H1 (cell line): ENCODE results near the gene GRIPAP1. TPM values are rescaled to one million over a fixed set of nuclear protein-coding genes. Genes with fewer than 3 reads are reported as not detected.

Experiments
- CTCF ChIA-PET: fragments of 300-600 bp; sonication (Branson Sonifier 250); formaldehyde crosslinking; loops from one replicate; lab custom pipeline; 2021; ENCODE audit not compliant: partially characterized antibody; lab: Charles Lee
- POLR2A ChIA-PET: fragments of 300-600 bp; sonication (Branson Sonifier 250); formaldehyde crosslinking; loops from one replicate; lab custom pipeline; 2021; ENCODE audit warnings: inconsistent platforms; ENCODE audit not compliant: partially characterized antibody; lab: Charles Lee
- DNase-seq, 2 experiments: peaks; one replicate each; pipeline versions ENCODE4 v3.0.0 to v3.0.0-alpha.2; 2010 to 2022; ENCODE audit warnings: low spot score in 2 of 2, low read depth in 1 of 2, mixed read lengths in 1 of 2
- FAIRE-seq: peaks from 2 replicates; lab custom pipeline; 2011; peaks lifted over from hg19 to GRCh38; lab: Jason Lieb, UNC
- H2AFZ ChIP-seq: 2 replicates; pipeline ENCODE4 v1.8.1; 2012; ENCODE audit warnings: low read length, inconsistent platforms
- H2AK5ac ChIP-seq: 2 replicates; pipeline ENCODE4 v1.6.1; 2013; ENCODE audit warnings: low read depth, low read length
- H2BK120ac ChIP-seq: replicated peaks from 2 replicates; pipeline ENCODE3; 2013; ENCODE audit warnings: low read depth, low read length, inconsistent platforms
- H2BK12ac ChIP-seq: 2 replicates; pipeline ENCODE4 v1.6.1; 2013; ENCODE audit warnings: low read depth, low read length
- H2BK15ac ChIP-seq: 2 replicates; pipeline ENCODE4 v1.6.1; 2013; ENCODE audit warnings: low read length
- H2BK20ac ChIP-seq: 2 replicates; pipeline ENCODE4 v1.6.1; 2013; ENCODE audit warnings: low read length
- H2BK5ac ChIP-seq: 2 replicates; pipeline ENCODE4 v1.6.1; 2013; ENCODE audit warnings: low read depth, low read length
- H3K14ac ChIP-seq: 2 replicates; pipeline ENCODE4 v1.6.1; 2013; ENCODE audit warnings: inconsistent platforms; ENCODE audit not compliant: insufficient read length
- H3K18ac ChIP-seq: 2 replicates; pipeline ENCODE4 v1.6.1; 2013; ENCODE audit warnings: low read length; ENCODE audit errors: extremely low read depth
- H3K23ac ChIP-seq: 2 replicates; pipeline ENCODE4 v1.6.1; 2013; ENCODE audit warnings: inconsistent platforms; ENCODE audit not compliant: insufficient read length
- H3K23me2 ChIP-seq: 2 replicates; pipeline ENCODE4 v1.6.1; 2013; ENCODE audit warnings: low read depth, low read length
- H3K27ac ChIP-seq: 2 replicates; pipeline ENCODE4 v1.6.1; 2011; ENCODE audit warnings: low read depth, low read length, inconsistent platforms
- H3K27me3 ChIP-seq, 4 experiments: replicated peaks in 1 of 4; 1 replicate in 1 of 4; 2 replicates in 3 of 4; pipeline versions ENCODE4 v1.6.1 to v1.8.1; 2011 to 2013; ENCODE audit warnings: low read length in 3 of 4, mild to moderate bottlenecking in 3 of 4, inconsistent platforms in 2 of 4, mixed read lengths in 2 of 4, moderate library complexity in 1 of 4; ENCODE audit not compliant: control insufficient read depth in 3 of 4, insufficient read depth in 3 of 4; ENCODE audit errors: extremely low read depth in 1 of 4
- H3K36me3 ChIP-seq, 4 experiments: 2 replicates each; pipeline versions ENCODE4 v1.6.1 to v1.8.1; 2011 to 2013; ENCODE audit warnings: mild to moderate bottlenecking in 4 of 4, low read length in 3 of 4, moderate library complexity in 2 of 4, control low read depth in 1 of 4, inconsistent platforms in 1 of 4; ENCODE audit not compliant: insufficient read depth in 4 of 4, control insufficient read depth in 2 of 4
- H3K4ac ChIP-seq: replicated peaks from 2 replicates; pipeline ENCODE3; 2013; ENCODE audit warnings: low read length, low read depth, mixed read lengths, inconsistent platforms; ENCODE audit not compliant: insufficient read length
- H3K4me1 ChIP-seq, 4 experiments: replicated peaks in 1 of 4; 1 replicate in 1 of 4; 2 replicates in 3 of 4; pipeline versions ENCODE4 v1.6.1 to v1.8.1; 2011 to 2013; ENCODE audit warnings: low read length in 3 of 4, inconsistent platforms in 2 of 4, mixed read lengths in 1 of 4; ENCODE audit not compliant: insufficient read depth in 4 of 4, control insufficient read depth in 3 of 4
- H3K4me2 ChIP-seq, 2 experiments: 2 replicates each; pipeline versions ENCODE4 v1.6.1 to v1.8.1; 2011 to 2013; ENCODE audit warnings: low read depth in 2 of 2, low read length in 2 of 2, control low read depth in 1 of 2, inconsistent platforms in 1 of 2, mild to moderate bottlenecking in 1 of 2; ENCODE audit not compliant: insufficient read depth in 1 of 2
- H3K4me3 ChIP-seq, 4 experiments: fragments of 200-600, 300-600 bp in 1 of 4; sonication (generic), shearing (Covaris generic), sonication (Bioruptor Twin) in 1 of 4; 2 replicates each; pipeline versions ENCODE4 v1.5.1 to v1.8.1; 2011 to 2016; ENCODE audit warnings: low read length in 4 of 4, low read depth in 3 of 4, control low read depth in 2 of 4, inconsistent platforms in 2 of 4, mild to moderate bottlenecking in 2 of 4, mixed read lengths in 1 of 4, moderate library complexity in 1 of 4; ENCODE audit not compliant: insufficient read depth in 2 of 4; ENCODE audit errors: extremely low read depth in 1 of 4
- H3K56ac ChIP-seq: replicated peaks from 2 replicates; pipeline ENCODE3; 2013; ENCODE audit warnings: low read depth, mild to moderate bottlenecking, mixed read lengths, low read length, inconsistent platforms; ENCODE audit not compliant: insufficient read length
- H3K79me1 ChIP-seq: 2 replicates; pipeline ENCODE4 v1.6.1; 2013; ENCODE audit warnings: low read depth, low read length, control low read depth
- H3K79me2 ChIP-seq, 2 experiments: 2 replicates each; pipeline versions ENCODE4 v1.6.1 to v1.8.1; 2012 to 2013; ENCODE audit warnings: low read length in 2 of 2, mild to moderate bottlenecking in 2 of 2, inconsistent platforms in 1 of 2; ENCODE audit not compliant: insufficient read depth in 2 of 2, control insufficient read depth in 1 of 2
- H3K9ac ChIP-seq, 4 experiments: replicated peaks in 1 of 4; 1 replicate in 1 of 4; 2 replicates in 3 of 4; pipeline versions ENCODE4 v1.6.1 to v1.8.1; 2011 to 2013; ENCODE audit warnings: low read depth in 3 of 4, low read length in 3 of 4, control low read depth in 2 of 4, mild to moderate bottlenecking in 2 of 4, moderate library complexity in 2 of 4, inconsistent platforms in 1 of 4; ENCODE audit errors: extremely low read depth in 1 of 4
- H3K9me3 ChIP-seq, 2 experiments: 2 replicates each; pipeline versions ENCODE4 v1.6.1 to v1.8.1; 2012 to 2013; ENCODE audit warnings: mild to moderate bottlenecking in 2 of 2, moderate library complexity in 2 of 2, control low read depth in 1 of 2, inconsistent platforms in 1 of 2, low read depth in 1 of 2, low read length in 1 of 2, mixed read lengths in 1 of 2; ENCODE audit not compliant: insufficient read depth in 2 of 2
- H4K20me1 ChIP-seq, 2 experiments: replicated peaks in 1 of 2; 2 replicates each; pipeline versions ENCODE3 to v1.8.1; 2011 to 2013; ENCODE audit warnings: inconsistent platforms in 2 of 2, low read length in 2 of 2, mild to moderate bottlenecking in 1 of 2; ENCODE audit not compliant: insufficient read depth in 2 of 2, control insufficient read depth in 1 of 2
- H4K5ac ChIP-seq: 2 replicates; pipeline ENCODE4 v1.6.1; 2013; ENCODE audit warnings: low read length, low read depth, mixed read lengths, inconsistent platforms; ENCODE audit not compliant: insufficient read length
- H4K8ac ChIP-seq: 2 replicates; pipeline ENCODE4 v1.8.0; 2013; ENCODE audit warnings: mild to moderate bottlenecking, moderate library complexity, low read length, inconsistent platforms; ENCODE audit not compliant: insufficient read depth; ENCODE audit errors: extremely low read depth
- H4K91ac ChIP-seq: replicated peaks from 2 replicates; pipeline ENCODE3; 2013; ENCODE audit warnings: low read length, mixed read lengths, inconsistent platforms; ENCODE audit not compliant: insufficient read length
- ASH2L ChIP-seq: fragments of 200-600, 300-600 bp; sonication (generic); IDR thresholded peaks from one replicate; pipeline ENCODE4 v1.7.1; 2017; ENCODE audit warnings: low read length
- CBX5 ChIP-seq: fragments of 300-800, 300-1000 bp; sonication (generic); IDR thresholded peaks from 2 replicates; pipeline ENCODE4 v1.7.1; 2016; ENCODE audit warnings: antibody characterized with exemption, low read length, low read depth
- CREB1 ChIP-seq: IDR thresholded peaks from 2 replicates; pipeline ENCODE4 v1.6.1; 2012; ENCODE audit warnings: inconsistent platforms
- GTF2F1 ChIP-seq: IDR thresholded peaks from 2 replicates; pipeline ENCODE4 v1.6.1; 2012; ENCODE audit warnings: low read depth, low read length, improper control_type of control experiment, borderline replicate concordance
- KDM1A ChIP-seq: fragments of 200-600, 300-600 bp; sonication (generic); IDR thresholded peaks from 2 replicates; pipeline ENCODE4 v1.7.1; 2016; ENCODE audit warnings: mild to moderate bottlenecking, low read length, borderline replicate concordance
- RNF2 ChIP-seq: fragments of 200-900, 300-1000 bp; sonication (generic); IDR thresholded peaks from 2 replicates; pipeline ENCODE4 v1.7.1; 2016; ENCODE audit warnings: borderline replicate concordance, low read depth, mild to moderate bottlenecking, antibody characterized with exemption, low read length; ENCODE audit not compliant: poor library complexity, severe bottlenecking; ENCODE audit errors: missing control alignments
- RXRA ChIP-seq: IDR thresholded peaks from 2 replicates; pipeline ENCODE4 v1.6.1; 2011; ENCODE audit warnings: low read depth, mild to moderate bottlenecking, low read length, moderate library complexity; ENCODE audit not compliant: insufficient read depth
- SIRT6 ChIP-seq: IDR thresholded peaks from one replicate; pipeline ENCODE4 v1.7.1; 2012; ENCODE audit warnings: low read length, inconsistent platforms
- SP2 ChIP-seq: IDR thresholded peaks from 2 replicates; pipeline ENCODE4 v1.6.1; 2012; ENCODE audit warnings: mild to moderate bottlenecking, low read length, inconsistent platforms
- SP4 ChIP-seq: IDR thresholded peaks from 2 replicates; pipeline ENCODE4 v1.6.1; 2012; ENCODE audit warnings: low read length, inconsistent platforms
- TEAD4 ChIP-seq: IDR thresholded peaks from 2 replicates; pipeline ENCODE4 v1.6.1; 2012; ENCODE audit warnings: low read depth, low read length, inconsistent platforms, mixed read lengths
- ZNF274 ChIP-seq: IDR thresholded peaks from 2 replicates; pipeline ENCODE4 v1.7.0; 2012; ENCODE audit warnings: low read length, borderline replicate concordance; ENCODE audit errors: extremely low read depth
- WGBS, 2 experiments: shearing (Covaris generic) in 1 of 2; methylation state at CpG; one replicate each; pipeline versions ENCODE4 v1.1.6 to v1.1.7; 2013 to 2015; ENCODE audit warnings: low lambda C conversion rate in 2 of 2, mixed read lengths in 2 of 2, inconsistent platforms in 1 of 2, low coverage in 1 of 2, missing lambda C conversion rate in 1 of 2; ENCODE audit not compliant: insufficient replicate concordance in 2 of 2, insufficient coverage in 1 of 2, insufficient read length in 1 of 2; ENCODE audit errors: extremely low coverage in 1 of 2, missing lambda C conversion rate in 1 of 2; 5-methylcytosine and 5-hydroxymethylcytosine counted together
- polyA plus RNA-seq, 7 experiments: library from polyadenylated mRNA; depleted of rRNA in 3 of 7; stranded (reverse) in 5 of 7; unstranded in 2 of 7; fragments of >200 nt in 5 of 7; fragments of 200-250 nt in 2 of 7; gene quantifications; 1 replicate in 5 of 7; 2 replicates in 1 of 7; 4 replicates in 1 of 7; pipeline versions ENCODE4 v1.2.1 to v1.2.3, GENCODE V29; 2011 to 2013; ENCODE audit warnings: missing spikeins in 2 of 7, mixed read lengths in 2 of 7
- total RNA-seq: library from RNA; stranded (reverse); fragmentation: NEBNext Ultra II Directional; extraction: Animal tissue kit (Norgen Biotek cat#: 25700); gene quantifications from 2 replicates; pipeline ENCODE4 v1.2.1, GENCODE V29; 2021

GRIPAP1 gene
- total and polyA plus RNA-seq, 2 of the 8 experiments (the other 6 are each of a cell fraction or from before 2014, with no cell fraction given): 21.6 to 55.9 TPM

- H4K8ac ChIP-seq: no peak overlapping the region
- no peaks in the 10 kb centered on the region for H3K27me3 ChIP-seq
- H2AFZ ChIP-seq: no peak overlapping the region
- ChIA-PET POLR2A (interaction anchor here (1.2 to 9.0 kb wide), 3 partner anchors 8 to 55 kb away, joined by 3 to 70 read pairs (median 4); partner anchors contain the start of genes OTUD5 and SLC35A2), CTCF (interaction anchor here (0.6 kb wide), 1 partner anchor 219 kb away, joined by 3 read pairs; no protein-coding TSS in a partner anchor)
- H3K4ac ChIP-seq: no peak overlapping the region
- H4K91ac ChIP-seq: no peak overlapping the region
- no peak overlapping the region for H2BK20ac ChIP-seq
- H3K56ac ChIP-seq: no peak overlapping the region
- no peak overlapping the region for H3K4me2 ChIP-seq
- no peak overlapping the region for H3K18ac ChIP-seq
- H3K36me3 ChIP-seq: peaks cover 0 to 4% (median 0%) of the 10 kb centered on the region in 4 experiments; a peak in 4 of 8 replicates
- no peaks in the 10 kb centered on the region; a peak in 1 of 7 replicates for H3K4me1 ChIP-seq
- no peak overlapping the region for H2BK5ac ChIP-seq
- FAIRE-seq: no peak
- no peaks in the 10 kb centered on the region for H3K9me3 ChIP-seq
- no peak overlapping the region for H2BK12ac ChIP-seq
- H3K23ac ChIP-seq: no peak overlapping the region
- no peak overlapping the region for H3K27ac ChIP-seq
- no peak overlapping the region for H4K5ac ChIP-seq
- no peaks in the 10 kb centered on the region for H4K20me1 ChIP-seq
- no peak overlapping the region for H3K14ac ChIP-seq
- no peak overlapping the region for H3K4me3 ChIP-seq
- WGBS, 2 experiments: 87% methylated on average over 11 of the region's 15 CpGs; no CpG with 5 or more reads in 1 of the 2 experiments
- H3K79me1 ChIP-seq: no peaks in the 10 kb centered on the region
- no peak overlapping the region for H2AK5ac ChIP-seq
- H3K79me2 ChIP-seq: no peaks in the 10 kb centered on the region; a peak in 1 of 4 replicates
- DNase-seq: no peak
- H2BK120ac ChIP-seq: no peak overlapping the region
- TF ChIP-seq RXRA (no peak), SP4 (no peak), TEAD4 (no peak), ASH2L (no peak), RNF2 (no peak), CBX5 (no peak), CREB1 (no peak), SP2 (no peak), SIRT6 (no peak), GTF2F1 (no peak), KDM1A (no peak), ZNF274 (no peak)
- H3K9ac ChIP-seq: no peak overlapping the region
- H3K23me2 ChIP-seq: peaks cover 4% of the 10 kb centered on the region; the same call in 1 of the 2 replicates
- H2BK15ac ChIP-seq: no peak overlapping the region
Measured at GRCh38 chrX:48966796-48967579, 35.1 kb downstream of the GRIPAP1 start.
